Cardiac muscle cell (in vitro differentiated cells and primary cell): ENCODE results near the gene MAP3K6. TPM values are rescaled to one million over a fixed set of nuclear protein-coding genes. Genes with fewer than 3 reads are reported as not detected.
A peak's percentile ranks its signal among the peaks of the same experiment; 100 is the strongest.

ENCODE experiments used
- DNase-seq, 2 donors: peaks; one replicate each; pipeline versions ENCODE4 v3.0.0 to v3.0.0-alpha.2; 2010 to 2017; ENCODE audit warnings: low read depth in 1 of 2, low spot score in 1 of 2
- H3K27ac ChIP-seq: fragments of 200-600 bp; sonication (generic); 2 replicates; pipeline ENCODE4 v1.5.1; 2016
- H3K27me3 ChIP-seq: fragments of 200-600 bp; sonication (generic); 2 replicates; pipeline ENCODE4 v1.6.0; 2016; ENCODE audit warnings: control low read depth
- H3K36me3 ChIP-seq: fragments of 200-600 bp; sonication (generic); 2 replicates; pipeline ENCODE4 v1.5.1; 2016; ENCODE audit warnings: control low read depth
- H3K4me1 ChIP-seq: fragments of 200-600 bp; sonication (generic); 2 replicates; pipeline ENCODE4 v1.8.1; 2017; ENCODE audit warnings: low read depth, mild to moderate bottlenecking, mixed run types
- H3K4me3 ChIP-seq: fragments of 200-600 bp; sonication (generic); 2 replicates; pipeline ENCODE4 v1.5.1; 2016; ENCODE audit warnings: mild to moderate bottlenecking
- H3K9me3 ChIP-seq: fragments of 200-600 bp; sonication (generic); 2 replicates; pipeline ENCODE4 v1.5.1; 2017; ENCODE audit warnings: low read depth, mild to moderate bottlenecking, control low read depth
- polyA plus RNA-seq: library from polyadenylated mRNA; unstranded; fragments of >200 nt; fragmentation: Nextera tagmentation; extraction: Ambion mirVana; gene quantifications from 2 replicates; pipeline ENCODE4 v1.2.1, GENCODE V29; 2016
- total RNA-seq: library from RNA; depleted of rRNA; stranded (reverse); fragments of >200 nt; gene quantifications from 2 replicates; pipeline ENCODE4 v1.2.3, GENCODE V29; 2016
- TF ChIP-seq, protein P1 (sequence below): IDR thresholded peaks from 2 replicates; pipeline ENCODE4 v1.5.1; 2012; ENCODE audit warnings: low read depth, mild to moderate bottlenecking, low read length

The MAP3K6 gene
- total and polyA plus RNA-seq, 2 experiments from 2014 or later: 13.6 to 17.8 TPM

DNA sequence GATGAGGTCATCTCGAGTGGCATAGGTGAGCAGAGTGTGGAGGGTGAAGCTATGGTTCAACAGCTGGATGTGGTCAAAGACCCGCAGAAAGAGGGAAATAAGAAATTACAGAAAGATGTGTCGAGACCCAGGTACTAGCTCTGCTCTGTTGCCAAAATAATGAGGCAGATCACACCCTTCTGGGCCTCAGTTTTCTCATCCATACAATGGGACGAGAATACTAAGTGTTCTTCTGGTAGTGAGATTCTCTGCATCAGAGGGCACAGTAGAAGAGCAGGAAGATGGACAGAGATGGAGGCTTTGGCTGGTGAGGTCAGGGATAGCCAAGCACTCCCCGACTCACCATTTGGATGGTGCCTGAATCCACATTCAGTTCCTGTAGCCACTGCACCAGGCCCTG, 11.1 kb downstream of the MAP3K6 start:
- Histone ChIP-seq H3K36me3 (no peaks in the 10 kb centered on the region), H3K27me3 (peaks cover 24% of the 10 kb centered on the region), H3K27ac (no peak overlapping the region), H3K9me3 (no peaks in the 10 kb centered on the region), H3K4me3 (no peak overlapping the region), H3K4me1 (peaks cover 4% of the 10 kb centered on the region)
- TF ChIP-seq, protein P1, sequence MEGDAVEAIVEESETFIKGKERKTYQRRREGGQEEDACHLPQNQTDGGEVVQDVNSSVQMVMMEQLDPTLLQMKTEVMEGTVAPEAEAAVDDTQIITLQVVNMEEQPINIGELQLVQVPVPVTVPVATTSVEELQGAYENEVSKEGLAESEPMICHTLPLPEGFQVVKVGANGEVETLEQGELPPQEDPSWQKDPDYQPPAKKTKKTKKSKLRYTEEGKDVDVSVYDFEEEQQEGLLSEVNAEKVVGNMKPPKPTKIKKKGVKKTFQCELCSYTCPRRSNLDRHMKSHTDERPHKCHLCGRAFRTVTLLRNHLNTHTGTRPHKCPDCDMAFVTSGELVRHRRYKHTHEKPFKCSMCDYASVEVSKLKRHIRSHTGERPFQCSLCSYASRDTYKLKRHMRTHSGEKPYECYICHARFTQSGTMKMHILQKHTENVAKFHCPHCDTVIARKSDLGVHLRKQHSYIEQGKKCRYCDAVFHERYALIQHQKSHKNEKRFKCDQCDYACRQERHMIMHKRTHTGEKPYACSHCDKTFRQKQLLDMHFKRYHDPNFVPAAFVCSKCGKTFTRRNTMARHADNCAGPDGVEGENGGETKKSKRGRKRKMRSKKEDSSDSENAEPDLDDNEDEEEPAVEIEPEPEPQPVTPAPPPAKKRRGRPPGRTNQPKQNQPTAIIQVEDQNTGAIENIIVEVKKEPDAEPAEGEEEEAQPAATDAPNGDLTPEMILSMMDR: no peak
- no peak for DNase-seq

DNA sequence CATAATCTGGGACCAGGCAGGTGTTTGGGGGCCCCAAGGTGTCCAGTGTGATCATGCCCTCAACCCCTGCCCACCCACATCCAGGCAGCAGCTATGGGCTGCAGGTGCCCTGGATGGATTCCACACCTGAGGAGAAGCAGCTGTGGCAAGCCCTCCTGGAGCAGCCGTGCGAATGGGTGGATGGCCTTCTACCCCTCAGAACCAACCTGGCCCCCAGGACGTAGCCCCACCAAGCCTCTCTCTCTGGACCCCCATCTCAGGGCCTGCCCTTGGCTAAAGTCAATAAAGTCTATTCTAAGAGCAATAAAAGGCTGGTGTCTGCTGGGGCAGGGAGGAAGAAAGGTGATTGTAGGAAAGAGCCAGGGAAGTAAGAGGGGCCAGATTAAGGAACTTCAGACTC, 13.1 kb downstream of the MAP3K6 start:
- Histone ChIP-seq H3K36me3 (no peaks in the 10 kb centered on the region), H3K4me1 (peaks cover 8% of the 10 kb centered on the region), H3K27ac (no peak overlapping the region), H3K27me3 (peaks cover 5% of the 10 kb centered on the region), H3K4me3 (no peak overlapping the region), H3K9me3 (no peaks in the 10 kb centered on the region)
- no peak for DNase-seq
- TF ChIP-seq, protein P1: no peak

DNA sequence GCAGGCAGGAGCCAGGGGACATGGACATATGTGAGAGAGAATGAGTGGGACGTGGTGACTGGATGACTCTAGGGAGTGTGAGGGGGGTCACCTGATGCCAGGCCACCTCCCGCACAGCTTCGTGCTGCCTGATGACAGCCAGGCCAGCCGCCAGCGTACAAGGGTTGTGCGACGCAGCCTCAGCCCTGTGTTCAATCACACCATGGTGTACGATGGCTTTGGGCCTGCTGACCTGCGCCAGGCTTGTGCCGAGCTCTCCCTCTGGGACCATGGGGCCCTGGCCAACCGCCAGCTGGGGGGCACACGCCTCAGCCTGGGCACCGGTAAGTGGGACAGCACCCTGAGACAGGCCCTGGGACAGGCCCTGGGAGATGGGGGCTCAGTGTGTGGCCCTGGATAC, 13.6 kb downstream of the MAP3K6 start:
- TF ChIP-seq, protein P1: no peak
- Histone ChIP-seq H3K4me1 (peaks cover 8% of the 10 kb centered on the region), H3K27me3 (peaks cover under 1% of the 10 kb centered on the region), H3K4me3 (no peak overlapping the region), H3K9me3 (no peaks in the 10 kb centered on the region), H3K36me3 (no peaks in the 10 kb centered on the region), H3K27ac (no peak overlapping the region)
- no peak for DNase-seq

DNA sequence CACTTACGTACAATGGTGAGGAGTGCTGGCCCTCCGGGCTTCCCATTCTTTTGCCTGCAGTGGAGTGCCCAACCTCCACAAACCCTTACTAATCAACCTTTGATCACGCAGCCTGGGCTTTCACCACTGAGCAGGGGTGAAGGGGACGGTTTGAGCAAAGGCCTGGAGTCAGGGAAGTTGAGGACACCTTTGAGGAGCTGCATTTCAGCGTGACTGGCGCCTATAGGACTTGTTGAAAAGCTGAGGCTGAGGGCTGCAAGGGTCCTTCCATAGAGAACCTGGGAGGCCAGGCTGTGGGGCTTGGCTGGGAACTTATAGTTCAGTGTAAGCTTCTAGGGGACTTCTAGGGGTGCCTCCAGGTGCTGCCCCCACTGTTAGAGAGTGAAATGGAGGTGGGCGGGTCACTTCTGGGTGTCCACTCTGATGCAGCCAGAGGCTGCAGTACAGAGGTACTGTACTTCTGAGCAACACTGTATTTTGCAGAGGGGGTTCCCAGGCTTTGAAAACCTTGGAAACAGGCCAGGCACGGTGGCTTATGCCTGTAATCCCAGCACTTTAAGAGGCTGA, 15.1 kb downstream of the MAP3K6 start:
- TF ChIP-seq, protein P1: no peak
- H3K36me3 ChIP-seq: no peaks in the 10 kb centered on the region
- peak overlapping the region; percentile 53 for H3K27ac ChIP-seq
- peaks cover 5% of the 10 kb centered on the region for H3K4me1 ChIP-seq
- no peaks in the 10 kb centered on the region for H3K9me3 ChIP-seq
- no peaks in the 10 kb centered on the region for H3K27me3 ChIP-seq
- no peak for DNase-seq
- H3K4me3 ChIP-seq: peak overlapping the region; percentile 47

DNA sequence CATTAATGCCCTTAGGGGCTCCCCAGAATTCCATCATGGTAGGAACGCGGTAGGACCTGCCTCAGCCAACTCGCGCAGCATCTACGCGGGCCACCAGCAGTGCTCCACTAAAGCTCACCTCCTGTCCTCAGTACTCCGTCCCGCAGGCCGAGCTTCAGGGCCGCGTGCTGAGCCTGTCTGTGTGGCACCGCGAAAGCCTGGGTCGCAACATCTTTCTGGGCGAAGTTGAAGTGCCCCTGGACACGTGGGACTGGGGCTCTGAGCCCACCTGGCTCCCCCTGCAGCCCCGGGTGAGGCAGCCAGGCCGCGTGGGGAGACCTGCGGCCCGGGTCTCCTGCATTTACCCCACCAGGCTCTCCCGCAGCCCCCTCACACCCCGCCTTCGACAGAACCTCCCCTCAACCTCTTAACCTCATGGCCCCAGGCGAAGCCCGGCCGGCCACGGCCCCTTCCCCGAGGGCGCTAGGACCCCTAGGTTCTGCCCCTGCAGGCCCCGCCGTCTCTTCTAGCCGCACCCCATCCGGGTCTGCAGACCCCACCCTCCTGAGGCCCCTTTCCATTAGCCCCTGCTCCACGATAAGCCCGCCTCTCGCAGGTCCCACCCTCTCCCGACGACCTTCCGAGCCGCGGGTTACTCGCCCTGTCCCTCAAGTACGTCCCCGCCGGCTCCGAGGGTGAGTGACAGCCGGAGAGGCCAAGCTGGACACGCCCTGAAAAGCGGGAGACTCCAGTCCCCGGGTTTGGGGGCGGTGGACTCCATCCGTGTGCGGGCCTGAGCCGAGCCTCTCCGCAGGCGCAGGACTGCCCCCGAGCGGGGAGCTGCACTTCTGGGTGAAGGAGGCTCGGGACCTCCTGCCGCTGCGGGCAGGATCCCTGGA, 15.9 kb downstream of the MAP3K6 start:
- Histone ChIP-seq H3K27ac (peak overlapping the region; percentile 53), H3K4me1 (peaks cover 5% of the 10 kb centered on the region), H3K36me3 (no peaks in the 10 kb centered on the region), H3K4me3 (peak overlapping the region; percentile 47), H3K27me3 (no peaks in the 10 kb centered on the region), H3K9me3 (no peaks in the 10 kb centered on the region)
- TF ChIP-seq, protein P1: peak; percentile 23
- peak; percentile 60 to 98 for DNase-seq
